ENCODE data around the gene UGT8.
"Not testable (repeated sequence)": the region's sequence is repeated elsewhere in the genome, so short reads cannot be mapped to it uniquely, and the experiment has no call there.

GRCh38 chr4:114670733-114671132 lies 72.1 kb downstream of the UGT8 start:
- not testable (repeated sequence) for TF ChIP-seq CTCF, POLR2A, POLR2AphosphoS5 (IDR thresholded peaks at IDR 0.05)
